Renal pelvis (tissue), 4 donors: ENCODE measurements around the gene CACTIN. TPM values are rescaled to one million over a fixed set of nuclear protein-coding genes. Genes with fewer than 3 reads are reported as not detected.
"Not testable (repeated sequence)": the region's sequence is repeated elsewhere in the genome, so short reads cannot be mapped to it uniquely, and the experiment has no call there.

Experiments used
- DNase-seq: peaks from one replicate; pipeline ENCODE4 v3.0.0-alpha.2; 2013
- polyA plus RNA-seq, 3 donors: library from polyadenylated mRNA; unstranded; fragments of 120-200 nt; gene quantifications; one replicate each; pipeline ENCODE4 v1.2.1, GENCODE V29; 2013; ENCODE audit not compliant: insufficient read length in 3 of 3

CACTIN gene
- polyA plus RNA-seq, 3 donors: 27.4 to 30.2 (median 30.0) TPM

GRCh38 chr19:3572132-3572854, 54.3 kb downstream of the CACTIN start:
- peak; percentile 100 for DNase-seq

- DNase-seq: no peak
These were observed 56.0 kb downstream of the CACTIN start for GRCh38 chr19:3570606-3571011.

DNA sequence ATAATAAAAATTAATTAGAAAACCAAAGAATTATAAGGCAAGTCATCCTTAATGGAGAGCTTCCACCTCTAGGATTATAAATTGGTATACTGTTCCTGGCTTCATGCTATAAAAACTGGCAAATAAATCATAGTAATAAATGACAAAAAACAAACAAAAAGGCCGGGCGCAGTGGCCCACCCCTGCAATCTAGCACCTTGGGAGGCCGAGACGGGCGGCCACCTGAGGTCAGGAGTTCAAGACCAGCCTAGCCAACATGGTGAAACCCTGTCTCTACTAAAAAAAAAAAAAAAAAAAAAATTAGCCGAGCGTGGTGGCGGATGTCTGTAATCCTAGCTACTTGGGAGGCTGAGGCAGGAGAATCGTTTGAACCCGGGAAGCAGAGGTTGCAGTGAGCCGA, 56.5 kb downstream of the CACTIN start:
- not testable (repeated sequence) for DNase-seq

DNA sequence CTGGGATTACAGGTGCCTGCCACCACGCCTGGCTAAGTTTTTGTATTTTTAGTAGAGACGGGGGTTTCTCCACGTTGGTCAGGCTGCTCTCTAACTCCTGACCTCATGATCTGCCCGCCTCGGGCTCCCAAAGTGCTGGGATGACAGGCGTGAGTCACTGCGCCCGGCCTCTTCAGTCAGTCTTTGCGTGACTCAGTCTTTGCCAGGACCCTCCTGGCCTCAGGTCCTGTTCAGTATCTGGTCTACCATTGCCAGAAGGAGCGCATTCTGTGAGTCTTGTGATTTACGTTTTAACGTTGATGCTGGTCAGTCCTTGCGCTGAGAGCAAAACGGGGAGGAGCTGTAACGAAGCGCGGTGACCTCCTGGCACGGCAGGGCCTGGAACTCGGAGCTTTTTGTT, 61.5 kb downstream of the CACTIN start:
- no peak for DNase-seq

- no peak for DNase-seq
These were observed 62.7 kb downstream of the CACTIN start for GRCh38 chr19:3563709-3564524.

Other genes starting within 250 kb of the CACTIN start
- gene SMIM24, start 146.3 kb downstream of the CACTIN start, polyA plus RNA-seq: 100 to 1,000 TPM; 514 to 578 (median 532) TPM
- gene SMIM44, start 143.3 kb downstream of the CACTIN start, polyA plus RNA-seq: under 1 TPM; 0.47 to 0.84 (median 0.53) TPM
- 10 to 100 TPM in 2 of 3 donors, 1 to 10 TPM in 1; 9.6 to 13.0 (median 11.5) TPM for gene DOHH, start 126.1 kb downstream of the CACTIN start, polyA plus RNA-seq
- gene FZR1, start 120.5 kb downstream of the CACTIN start, polyA plus RNA-seq: 10 to 100 TPM; 47.3 to 67.5 (median 56.9) TPM
- gene TEKTIP1, start 87.6 kb downstream of the CACTIN start, polyA plus RNA-seq: 10 to 100 TPM in 2 of 3 donors, 1 to 10 TPM in 1; 6.8 to 11.1 (median 10.3) TPM
- 10 to 100 TPM; 61.1 to 79.0 (median 76.0) TPM for gene MFSD12, start 69.2 kb downstream of the CACTIN start, polyA plus RNA-seq
- gene HMG20B, start 53.8 kb downstream of the CACTIN start, polyA plus RNA-seq: 10 to 100 TPM; 86.9 to 95.0 (median 93.9) TPM
- gene GIPC3, start 41.3 kb downstream of the CACTIN start, polyA plus RNA-seq: 1 to 10 TPM; 3.1 to 4.0 (median 3.4) TPM
- 1 to 10 TPM; 3.8 TPM for gene TBXA2R, start 19.9 kb downstream of the CACTIN start, polyA plus RNA-seq
- 10 to 100 TPM; 29.0 to 32.7 (median 31.2) TPM for gene PIP5K1C, start 73.7 kb upstream of the CACTIN start, polyA plus RNA-seq
- gene TJP3, start 81.6 kb upstream of the CACTIN start, polyA plus RNA-seq: 10 to 100 TPM; 12.1 to 14.5 (median 12.7) TPM
- gene APBA3, start 134.9 kb upstream of the CACTIN start, polyA plus RNA-seq: 10 to 100 TPM; 19.9 to 23.9 (median 20.4) TPM
- 10 to 100 TPM; 37.8 to 48.6 (median 39.3) TPM for gene MRPL54, start 135.9 kb upstream of the CACTIN start, polyA plus RNA-seq
- not detected for gene RAX2, start 145.4 kb upstream of the CACTIN start, polyA plus RNA-seq
- gene MATK, start 159.6 kb upstream of the CACTIN start, polyA plus RNA-seq: 1 to 10 TPM; 1.6 to 2.4 (median 2.0) TPM
- 1 to 10 TPM; 1.9 to 3.4 (median 2.2) TPM for gene ZFR2, start 242.2 kb upstream of the CACTIN start, polyA plus RNA-seq